H1 (cell line): ENCODE results near the gene TLL1.

Experiments used
- BACH1 ChIP-seq: IDR thresholded peaks from 2 replicates; pipeline ENCODE4 v1.6.1; 2012; ENCODE audit warnings: low read length, improper control_type of control experiment
- CHD2 ChIP-seq: IDR thresholded peaks from 2 replicates; pipeline ENCODE4 v1.6.1; 2012; ENCODE audit warnings: low read length, improper control_type of control experiment
- CTCF ChIP-seq, 3 experiments: IDR thresholded peaks; 1 replicate in 2 of 3; 2 replicates in 1 of 3; pipeline versions ENCODE4 v1.5.1 to v1.6.1; 2011; ENCODE audit warnings: low read length in 3 of 3, mild to moderate bottlenecking in 3 of 3, inconsistent platforms in 2 of 3, low read depth in 1 of 3, moderate library complexity in 1 of 3; ENCODE audit not compliant: insufficient read depth in 1 of 3; ENCODE audit errors: control extremely low read depth in 1 of 3
- EZH2 ChIP-seq: fragments of 200-600 bp; sonication (generic); IDR thresholded peaks from 2 replicates; pipeline ENCODE4 v1.7.1; 2012; ENCODE audit warnings: low read depth, mild to moderate bottlenecking, moderate library complexity, low read length, inconsistent platforms; ENCODE audit not compliant: severe bottlenecking
- KDM1A ChIP-seq: fragments of 200-600, 300-600 bp; sonication (generic); IDR thresholded peaks from 2 replicates; pipeline ENCODE4 v1.7.1; 2016; ENCODE audit warnings: mild to moderate bottlenecking, low read length, borderline replicate concordance
- ZNF274 ChIP-seq: IDR thresholded peaks from 2 replicates; pipeline ENCODE4 v1.7.0; 2012; ENCODE audit warnings: low read length, borderline replicate concordance; ENCODE audit errors: extremely low read depth

- no peak for TF ChIP-seq CHD2
- TF ChIP-seq CTCF (IDR thresholded peaks at IDR 0.05; ENCODE audit: control extremely low read depth in 1 of 3, insufficient read depth in 1 of 3, low read depth in 1 of 3, low read length in 3 of 3) = no peak
- no peak for TF ChIP-seq KDM1A
- TF ChIP-seq EZH2 = no peak
- no peak for TF ChIP-seq BACH1
- TF ChIP-seq ZNF274 = no peak
These were observed 38.9 kb upstream of the TLL1 start for GRCh38 chr4:165834116-165834515.
